Suppressor macrophage treated with lipopolysaccharide for 4 hours (primary cell): Measurements from ENCODE around the gene RNF220.

ENCODE experiments used
- DNase-seq: peaks from one replicate; pipeline ENCODE4 v3.0.0-alpha.2; 2020

The RNF220 gene

DNA sequence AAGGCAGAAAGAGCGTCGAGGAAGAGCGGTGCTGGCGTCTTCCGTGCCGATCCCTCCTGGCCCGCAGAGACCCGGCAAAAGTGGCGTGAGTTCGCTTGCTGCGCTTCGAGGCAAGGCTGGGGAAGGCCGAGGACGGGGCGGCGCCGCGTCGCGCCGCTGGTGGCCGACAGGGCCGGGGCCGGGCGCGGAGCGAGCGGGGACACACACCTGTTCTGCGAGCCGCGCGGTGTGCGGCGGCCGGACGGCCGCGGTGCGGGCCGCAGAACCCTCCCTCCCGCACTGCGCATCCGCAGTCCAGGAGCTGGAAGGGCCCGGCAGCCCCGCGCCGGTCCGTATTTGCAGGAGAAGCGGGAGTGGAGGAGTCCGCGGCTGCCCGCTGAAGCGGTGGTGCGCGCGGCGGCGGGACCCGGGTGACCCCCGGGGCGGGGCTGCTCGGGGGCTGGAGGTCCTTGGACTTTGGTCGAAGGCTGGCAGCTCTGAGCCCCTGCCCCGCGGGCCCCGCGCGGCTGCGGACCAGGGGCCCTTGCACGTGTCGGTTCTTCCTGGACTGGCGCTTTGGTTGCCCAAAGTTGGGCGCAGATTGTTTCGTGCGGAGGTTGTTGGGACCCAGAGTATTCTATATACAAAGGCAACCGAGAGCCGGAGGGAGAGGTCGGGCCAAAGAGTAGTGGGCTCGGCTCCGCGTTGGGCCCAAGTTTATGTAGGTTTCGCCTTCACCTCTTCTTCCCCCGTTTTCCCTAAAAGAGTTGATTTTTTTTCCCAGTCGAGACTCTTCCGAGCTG, 2.6 kb downstream of the RNF220 start:
- DNase-seq = no peak

DNA sequence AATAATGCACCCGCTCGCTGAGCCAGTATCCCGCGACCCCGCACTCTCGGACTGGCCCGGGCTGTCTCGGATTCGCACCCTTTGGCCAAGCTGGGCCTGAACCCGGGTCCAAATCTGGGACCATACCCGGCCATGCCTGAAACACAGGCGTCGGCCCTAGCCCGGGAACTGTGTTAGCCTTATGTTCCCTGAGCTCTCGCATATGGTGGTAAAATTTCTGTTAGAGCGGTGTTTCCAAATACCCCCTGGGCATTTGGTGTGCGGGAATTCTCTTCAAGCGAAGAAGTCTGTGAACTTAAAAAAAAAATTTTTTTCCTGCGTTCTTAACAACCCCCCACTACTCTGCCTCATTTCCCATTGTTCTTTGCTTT, 3.1 kb downstream of the RNF220 start:
- DNase-seq = no peak

DNA sequence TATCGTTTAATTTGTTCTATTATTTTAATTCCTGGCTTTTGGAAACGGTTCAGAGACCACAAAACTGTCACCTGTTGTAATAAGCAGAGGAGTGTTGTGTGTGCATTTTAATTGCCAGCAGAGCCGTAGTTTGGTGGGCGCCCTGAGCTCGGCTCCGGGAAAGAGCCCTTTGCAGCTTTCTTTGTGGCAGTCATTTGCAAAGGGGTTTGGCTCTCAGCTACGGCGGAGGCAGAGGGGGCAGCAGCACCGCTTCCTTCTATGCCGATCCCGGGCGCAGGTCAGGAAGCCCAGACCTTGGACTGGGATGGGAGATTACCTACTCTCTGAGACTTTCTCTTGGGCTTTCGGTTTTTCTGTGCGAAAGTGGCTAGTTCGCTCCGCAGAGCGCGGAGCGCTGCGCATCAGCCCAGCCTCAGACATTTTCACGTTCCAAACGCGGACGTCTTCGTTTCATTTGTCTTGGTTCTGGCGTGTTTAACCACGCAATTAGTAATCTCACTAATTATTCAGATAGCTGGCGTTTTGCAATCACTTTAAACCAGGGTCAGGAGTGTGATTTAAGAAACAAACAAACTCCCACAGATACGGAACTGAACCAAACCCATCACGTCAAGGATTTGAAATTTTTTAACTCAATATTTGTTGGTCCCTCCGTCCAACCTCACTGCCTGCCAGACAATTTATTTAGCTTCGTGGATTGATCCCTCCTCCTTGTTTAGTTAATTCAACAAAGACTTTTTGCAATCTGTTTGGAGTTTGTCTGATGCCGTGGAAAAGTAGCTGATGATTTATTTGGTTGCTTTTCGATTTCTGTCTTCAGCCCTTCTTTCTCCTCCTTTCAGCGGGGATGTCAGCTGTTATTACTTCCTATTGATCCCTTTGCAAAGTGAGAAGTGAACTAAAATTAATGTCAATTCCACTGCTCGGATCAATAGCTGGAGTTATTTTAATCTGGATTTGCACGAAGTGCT, 3.9 kb downstream of the RNF220 start:
- peak; percentile 40 for DNase-seq

DNA sequence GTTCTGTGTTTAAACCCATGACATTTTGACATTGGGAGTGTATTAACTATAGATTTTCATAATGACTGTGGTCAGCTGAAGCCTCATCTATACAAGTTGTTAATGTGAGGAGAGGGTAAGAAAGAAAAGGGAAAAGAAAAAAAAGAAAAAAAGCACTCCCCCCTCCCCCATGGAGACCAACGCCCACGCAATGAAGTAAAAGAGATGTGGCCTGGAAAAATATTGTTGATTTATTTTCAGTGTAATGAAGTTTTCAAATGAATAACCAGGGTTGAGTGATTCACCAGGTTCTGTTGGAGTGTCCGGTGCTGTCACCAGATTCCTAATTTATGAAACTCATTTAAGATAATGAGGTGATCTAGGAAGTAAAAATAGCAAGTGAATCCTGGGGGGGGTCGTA, 4.7 kb downstream of the RNF220 start:
- DNase-seq = no peak

DNA sequence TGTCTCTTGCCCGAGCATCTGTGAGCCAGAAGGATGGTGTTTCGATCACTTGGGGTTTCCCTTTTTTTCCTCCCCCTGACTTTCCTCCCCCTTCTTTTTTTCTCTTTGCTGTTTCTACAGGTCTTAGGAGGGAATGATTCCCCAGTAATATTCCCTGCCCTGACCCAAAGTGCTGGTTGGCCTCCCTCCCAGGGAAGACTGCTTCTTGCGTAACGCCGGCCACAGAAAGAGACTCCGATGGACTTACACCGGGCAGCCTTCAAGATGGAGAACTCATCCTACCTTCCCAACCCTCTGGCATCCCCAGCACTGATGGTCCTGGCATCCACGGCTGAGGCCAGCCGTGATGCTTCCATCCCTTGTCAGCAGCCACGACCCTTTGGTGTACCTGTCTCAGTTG, 6.8 kb downstream of the RNF220 start:
- no peak for DNase-seq

DNA sequence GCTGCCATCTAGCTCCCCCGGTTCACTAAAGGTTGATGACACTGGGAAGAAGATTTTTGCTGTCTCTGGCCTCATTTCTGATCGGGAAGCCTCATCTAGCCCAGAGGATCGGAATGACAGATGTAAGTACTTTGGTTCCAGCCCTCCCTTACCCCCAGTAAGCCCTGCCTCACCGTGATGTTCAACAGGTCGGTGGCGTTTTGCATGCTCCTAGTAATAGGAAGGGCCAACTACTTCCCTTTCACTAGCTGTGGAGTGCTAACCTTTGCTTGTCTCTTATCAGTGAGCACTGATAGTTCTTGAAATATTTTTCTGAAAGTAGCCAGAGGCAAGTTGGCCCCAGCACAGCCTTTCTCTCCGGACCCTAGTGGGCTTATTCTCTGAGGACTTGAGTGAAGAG, 7.5 kb downstream of the RNF220 start:
- no peak for DNase-seq

DNA sequence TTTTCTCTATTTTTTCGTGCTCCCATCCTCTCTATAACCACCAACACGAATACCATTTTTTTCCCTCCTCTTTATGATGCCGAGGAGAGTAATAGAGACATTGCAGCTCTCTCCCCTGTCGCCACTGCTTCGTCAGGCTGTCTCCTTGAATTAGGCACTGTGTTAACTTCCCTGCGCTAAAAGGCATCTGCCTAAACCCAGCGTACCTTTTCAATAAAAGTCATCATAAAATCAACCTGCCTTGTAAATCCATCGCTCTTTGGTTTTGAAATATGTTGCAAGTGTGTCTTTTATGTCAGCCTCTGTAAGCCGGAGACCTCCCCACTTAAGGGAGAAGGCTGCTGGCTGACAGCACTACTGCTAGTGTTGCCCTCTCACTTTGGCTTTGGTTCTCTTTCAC, 8.7 kb downstream of the RNF220 start:
- no peak for DNase-seq

DNA sequence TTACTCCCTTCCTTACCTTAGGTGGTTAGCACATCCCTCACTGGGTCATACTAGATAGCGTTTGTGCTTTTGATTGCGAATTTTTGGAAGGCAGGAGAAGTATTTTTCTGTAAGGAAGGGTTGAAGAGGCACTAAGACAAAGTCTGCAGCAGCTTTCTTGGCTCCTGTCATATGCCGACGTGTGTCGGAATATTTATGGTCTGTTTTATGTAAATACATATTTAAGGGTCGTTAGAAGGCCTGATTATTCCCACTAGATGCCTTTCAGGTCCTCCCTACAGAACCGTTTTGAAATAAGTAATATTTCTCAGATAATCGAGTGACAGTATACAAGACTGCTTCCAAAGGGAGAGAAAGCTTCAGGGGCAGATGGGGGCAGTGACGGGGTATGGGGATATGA, 10.0 kb downstream of the RNF220 start:
- DNase-seq = no peak

DNA sequence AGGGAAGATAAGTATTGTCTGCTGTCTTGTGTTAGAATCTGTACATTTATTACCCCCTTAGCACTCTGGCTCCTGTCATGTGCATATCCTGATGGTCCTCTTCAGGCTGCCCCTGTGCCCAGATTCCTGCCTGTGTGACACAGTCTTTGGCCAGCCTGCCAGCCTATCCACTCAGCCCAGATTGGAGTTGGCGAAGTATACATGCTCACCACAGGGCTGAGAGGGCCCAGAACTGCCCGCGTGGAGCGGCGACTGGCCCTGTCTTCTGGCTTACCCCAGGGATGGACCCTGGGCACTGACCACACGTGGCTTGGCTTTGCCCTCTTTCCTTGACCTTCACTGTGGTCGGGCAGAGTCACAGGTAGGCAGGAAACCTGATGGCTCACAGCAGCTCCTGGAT, 11.4 kb downstream of the RNF220 start:
- DNase-seq = no peak

DNA sequence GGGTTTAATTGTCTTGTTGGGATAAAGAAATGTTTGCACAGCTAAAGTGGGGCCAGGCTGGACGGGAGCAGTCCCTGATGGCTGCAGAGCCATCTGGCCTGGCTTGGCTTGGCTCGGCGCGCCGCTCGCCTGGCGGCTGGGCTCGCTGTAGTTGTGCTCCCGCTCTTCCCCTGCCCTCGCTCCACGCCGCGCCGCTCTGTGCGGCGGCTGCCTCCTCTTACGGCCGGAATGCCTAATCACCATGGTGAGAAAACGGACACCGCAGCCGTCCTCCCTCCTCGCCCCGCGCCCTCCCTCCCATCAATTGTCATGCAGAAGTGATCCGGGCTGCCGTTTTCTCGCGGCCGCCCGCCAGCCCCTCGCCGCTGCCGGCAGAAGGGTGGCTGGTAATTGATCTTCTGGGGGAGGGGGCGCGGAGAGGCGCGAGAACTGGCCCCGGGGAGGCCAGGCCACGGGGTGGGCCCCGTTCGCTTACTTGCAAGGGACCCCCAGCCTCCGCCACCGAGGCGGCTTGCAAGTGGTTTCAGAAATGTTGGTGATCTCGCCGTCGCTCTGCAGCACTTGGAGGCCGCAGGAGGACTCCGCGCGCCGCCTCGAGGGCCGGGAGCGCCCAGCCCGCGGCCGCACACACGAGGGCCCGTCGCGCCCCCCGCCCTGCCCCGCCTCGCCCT, 12.4 kb downstream of the RNF220 start:
- no peak for DNase-seq

DNA sequence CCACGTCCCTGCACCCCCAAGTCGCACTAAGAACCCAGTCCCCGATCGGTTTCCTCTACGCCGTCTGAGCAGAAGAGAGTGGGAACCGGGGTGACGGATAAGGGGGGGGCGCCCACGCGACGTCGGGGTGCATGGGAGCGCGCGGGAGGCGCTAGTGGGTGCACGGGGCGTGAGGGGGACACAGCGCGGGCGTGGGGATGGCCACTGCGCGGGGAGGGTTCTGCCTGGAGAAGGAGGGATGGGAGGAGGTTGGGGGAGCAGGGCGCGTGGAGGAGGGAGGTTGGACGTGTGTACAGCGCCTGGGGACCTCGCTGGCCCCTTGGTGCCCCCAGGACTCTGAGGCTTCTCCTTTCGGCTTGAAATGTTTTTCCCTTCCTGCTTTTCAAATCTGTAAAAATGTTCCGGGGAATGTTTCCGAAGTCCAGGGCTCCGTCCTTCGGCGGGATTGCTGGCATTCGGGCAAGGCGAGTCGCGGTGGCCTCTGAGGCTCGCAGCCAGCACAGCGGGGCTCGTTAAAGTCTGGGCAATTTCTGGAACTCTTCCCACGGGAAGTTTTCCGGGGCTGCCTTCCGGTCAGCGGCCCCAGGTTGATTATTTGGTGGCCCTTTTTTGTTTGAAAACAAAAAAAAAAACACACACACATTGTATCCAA, 13.1 kb downstream of the RNF220 start:
- DNase-seq = no peak

DNA sequence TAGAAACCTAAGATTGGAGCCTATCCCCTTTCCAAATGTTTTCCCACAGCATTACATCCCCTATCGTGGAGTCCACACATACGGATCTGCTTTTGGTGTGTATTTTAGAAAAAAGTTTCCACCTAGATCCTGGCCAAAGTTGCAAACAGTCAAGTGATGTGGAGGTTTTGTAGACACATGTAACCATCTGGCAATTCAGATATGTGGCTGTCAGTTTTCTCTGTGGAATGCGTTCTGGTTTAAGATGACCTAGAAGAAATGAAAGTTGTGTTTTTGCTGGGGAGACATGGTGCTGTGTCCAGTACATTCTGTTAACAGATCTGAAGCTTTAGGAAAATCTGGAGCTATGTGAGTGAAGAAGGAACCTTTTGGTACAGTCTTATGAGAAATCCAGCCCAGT, 14.8 kb downstream of the RNF220 start:
- no peak for DNase-seq

DNA sequence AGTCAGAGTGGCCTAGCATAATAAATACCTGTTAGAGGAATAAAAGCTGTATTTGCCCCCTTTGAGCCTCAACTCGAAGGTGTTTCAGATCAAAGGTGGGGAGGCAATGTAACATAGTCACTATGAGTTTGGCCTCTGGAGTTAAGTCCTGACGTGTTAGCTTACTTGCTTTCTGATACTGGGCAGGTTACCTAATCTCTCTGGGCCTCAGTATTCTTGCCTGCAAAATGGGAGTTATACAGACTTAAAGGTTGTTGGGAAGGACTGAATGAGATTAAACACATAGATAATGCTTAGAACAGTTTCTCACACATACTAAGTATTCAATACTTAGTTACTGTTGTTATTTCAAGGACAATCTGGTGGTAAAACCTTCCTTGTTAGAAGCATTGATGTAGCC, 15.5 kb downstream of the RNF220 start:
- no peak for DNase-seq

DNA sequence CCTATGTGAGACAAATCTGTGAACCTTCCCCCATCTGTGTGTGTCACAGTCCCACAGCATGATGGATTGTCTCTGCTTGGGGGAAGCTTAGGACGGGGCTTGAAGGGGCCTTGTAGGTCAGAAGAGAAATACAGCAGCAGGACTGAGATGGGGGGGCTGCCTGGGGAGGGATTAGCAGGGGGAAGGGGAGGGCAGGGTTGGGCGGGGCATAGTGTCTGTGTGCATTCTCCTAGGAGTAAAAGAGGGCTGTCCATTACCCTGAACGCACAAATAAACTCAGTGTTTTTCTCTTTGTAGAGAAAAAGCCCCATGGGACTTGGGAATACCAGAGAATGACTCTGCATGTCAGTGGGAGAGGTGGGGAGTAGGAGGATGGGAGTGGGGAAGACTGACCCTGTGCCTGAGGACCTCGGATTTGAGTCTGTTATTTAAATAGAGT, 16.4 kb downstream of the RNF220 start:
- no peak for DNase-seq

DNA sequence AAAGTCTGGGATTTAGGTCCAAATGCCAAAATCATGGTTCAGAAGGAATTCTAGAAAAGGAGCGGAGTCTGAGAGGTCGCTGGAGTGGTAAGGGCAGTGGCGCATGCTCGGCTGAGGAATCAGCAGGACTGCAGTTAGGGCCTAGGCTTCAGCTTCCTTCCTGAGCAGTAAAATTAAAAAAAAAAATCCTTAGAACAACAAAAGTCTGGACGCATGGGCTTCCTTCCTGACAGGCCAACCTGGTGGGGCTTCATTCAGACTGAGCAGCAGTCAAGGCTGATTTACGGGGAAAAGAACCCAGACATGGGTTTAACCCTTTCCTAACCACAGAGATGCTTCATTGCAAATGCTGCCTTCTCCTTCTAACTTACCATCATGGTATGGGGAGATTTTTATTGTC, 17.1 kb downstream of the RNF220 start:
- no peak for DNase-seq

DNA sequence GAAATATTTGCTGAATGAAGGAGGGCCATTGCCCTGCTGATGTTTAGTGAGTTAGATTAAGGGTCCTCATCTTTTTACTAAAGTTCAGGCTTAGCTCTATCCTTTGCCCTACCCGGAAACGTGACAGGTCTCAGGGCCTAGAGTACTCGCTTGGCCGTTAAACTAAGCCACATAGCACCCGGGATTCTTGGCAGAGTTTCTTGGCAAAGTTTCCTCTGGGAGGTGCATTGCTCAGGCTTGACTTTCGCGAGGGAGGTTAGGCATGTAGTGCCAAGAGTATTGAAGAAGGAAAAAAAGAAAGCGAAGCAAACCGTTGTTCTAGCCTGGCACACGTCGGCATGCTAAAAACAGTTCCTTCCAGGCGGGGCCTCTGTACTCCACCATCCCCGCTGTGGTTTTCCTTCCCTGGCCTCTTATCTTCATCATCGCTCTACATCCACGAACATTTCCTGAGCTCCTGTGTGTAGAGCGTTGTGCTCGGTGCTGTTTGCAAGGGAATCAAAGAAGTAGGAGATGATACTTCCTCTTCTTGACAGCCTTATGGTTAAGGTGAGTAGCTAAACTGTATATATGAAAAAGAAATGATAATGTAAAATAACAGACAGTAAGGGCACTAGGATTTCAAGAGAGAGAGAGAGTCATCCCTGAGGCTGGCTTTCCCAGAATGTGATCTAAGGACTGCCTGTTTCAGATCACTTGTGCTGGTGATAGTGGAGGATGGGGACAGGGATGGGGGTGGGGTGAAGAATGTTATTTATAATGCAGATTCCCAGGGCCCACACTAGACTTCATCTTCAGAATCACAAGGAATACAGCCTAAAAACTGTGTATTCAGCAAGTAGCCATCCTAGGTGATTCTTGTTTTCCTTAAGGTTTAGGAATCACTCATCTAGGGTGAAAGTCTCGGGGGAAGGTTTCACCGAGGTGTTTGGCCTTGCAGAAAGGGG, 18.8 kb downstream of the RNF220 start:
- no peak for DNase-seq

DNA sequence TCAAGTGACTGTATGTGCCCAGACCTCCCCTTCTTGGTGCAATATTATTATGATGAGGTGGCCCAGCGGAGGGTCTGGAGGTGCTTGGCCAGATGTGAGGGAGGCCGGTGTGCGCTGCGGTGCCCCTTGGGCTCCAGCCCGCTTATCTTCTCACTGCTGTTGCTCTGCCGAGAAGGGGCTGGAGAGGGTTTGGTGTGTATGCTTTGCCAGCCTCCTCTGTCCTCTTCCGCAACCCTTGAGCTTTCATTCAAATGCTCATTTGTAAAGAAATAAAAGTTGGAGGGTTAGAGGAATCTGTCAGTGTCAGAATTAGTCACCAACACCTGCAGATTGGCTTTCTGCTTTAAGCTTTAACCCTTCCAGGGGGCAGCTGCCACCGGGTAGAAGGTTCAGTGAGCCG, 19.7 kb downstream of the RNF220 start:
- DNase-seq = no peak

DNA sequence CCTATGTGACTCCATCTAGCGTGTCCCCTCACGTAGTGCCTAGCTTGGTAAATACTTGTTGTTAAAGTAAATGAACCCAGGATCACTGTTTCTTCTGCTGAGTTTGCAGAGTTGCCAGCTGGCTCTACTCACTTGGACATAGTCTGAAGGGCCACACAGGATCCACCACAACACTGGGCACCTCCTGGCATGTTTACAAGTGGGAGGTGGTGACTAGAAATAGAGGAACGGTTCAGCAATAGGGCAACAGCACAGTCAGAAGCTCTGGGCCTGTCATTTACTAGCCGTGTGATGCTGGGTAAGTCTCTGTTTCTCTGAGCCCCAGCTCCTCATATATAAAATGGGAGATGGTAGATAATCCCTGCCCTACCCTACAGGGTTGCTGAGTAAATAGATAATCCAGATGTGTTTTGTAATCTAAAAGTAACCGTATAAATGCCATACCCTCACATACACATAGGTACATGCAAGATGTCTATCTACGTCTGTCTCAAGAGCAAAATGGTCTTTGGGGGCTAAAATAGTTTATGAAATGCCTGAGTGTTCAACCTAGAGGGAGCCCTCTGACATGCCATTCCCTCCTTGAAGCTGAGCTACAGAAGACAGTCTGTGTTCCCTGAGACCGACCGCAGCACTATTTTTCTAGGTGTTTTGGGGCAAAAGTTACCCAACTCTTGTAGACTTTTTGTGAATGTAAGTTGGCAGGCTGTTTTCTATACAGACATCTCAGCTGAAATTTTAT, 20.5 kb downstream of the RNF220 start:
- DNase-seq = no peak

DNA sequence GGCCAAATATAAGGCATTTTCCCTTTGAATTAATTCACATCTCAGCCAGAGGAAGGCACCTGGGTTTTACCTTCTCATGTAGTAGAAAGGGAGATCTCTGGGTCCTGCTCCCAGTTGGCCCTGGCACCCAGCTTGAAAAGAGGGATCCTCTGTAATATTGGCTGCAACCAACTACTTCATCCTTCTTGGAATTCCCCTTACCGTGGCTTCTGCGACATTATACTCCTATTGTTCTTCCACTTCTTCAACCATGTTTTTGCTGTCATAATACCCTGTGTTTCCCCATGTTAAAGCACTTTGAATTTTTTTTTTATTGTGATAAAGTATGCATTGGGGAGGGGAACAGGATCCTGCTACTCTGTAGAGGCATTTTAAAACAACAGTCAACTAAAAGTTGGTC, 26.8 kb downstream of the RNF220 start:
- DNase-seq = no peak

DNA sequence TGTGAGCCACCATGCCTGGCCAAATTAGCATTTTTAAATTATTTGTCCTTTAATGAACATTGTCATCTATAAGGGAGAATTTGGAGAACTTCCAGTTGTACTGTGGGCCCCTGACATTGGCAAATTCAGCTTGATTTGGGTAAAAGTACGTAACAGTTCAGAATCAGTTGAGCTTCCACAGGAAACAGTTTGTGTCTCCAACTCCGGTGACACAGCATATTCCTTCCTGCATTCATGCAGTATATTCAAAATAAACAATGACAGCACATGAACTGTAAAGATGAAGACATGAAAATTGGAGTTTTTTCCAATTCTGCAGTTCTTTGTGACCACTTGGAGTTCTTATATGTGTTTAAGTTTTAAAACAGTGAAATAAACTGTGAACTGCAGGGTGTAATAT, 28.2 kb downstream of the RNF220 start:
- DNase-seq = no peak
